ENCODE measurements around the gene TTC28.
"Not testable (repeated sequence)": the region's sequence is repeated elsewhere in the genome, so short reads cannot be mapped to it uniquely, and the experiment has no call there.

The TTC28 gene

DNA sequence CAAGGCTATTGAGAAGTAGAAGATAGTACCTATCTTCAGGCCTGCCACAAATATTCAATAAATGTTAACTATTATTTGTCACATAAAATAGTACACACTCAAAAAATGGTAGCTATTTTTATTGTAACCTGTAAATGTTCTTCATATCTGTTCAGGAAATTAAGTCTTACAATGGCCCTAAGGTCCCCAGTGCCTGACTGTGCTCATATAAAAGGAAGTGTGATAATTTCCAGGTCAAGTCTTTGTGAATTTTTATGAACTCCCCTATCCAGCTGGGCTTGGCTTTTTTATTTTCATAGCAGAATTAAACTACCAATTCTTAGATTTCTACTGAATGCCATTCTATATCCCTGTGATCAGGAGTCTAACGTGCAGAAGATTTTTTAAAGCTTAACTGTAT is 476.4 kb downstream of the TTC28 start:
- in situ Hi-C loops (cut with MboI; ENCODE audit: low pct_unique_long_range_greater_than_20kb, low sequenced_read_pairs) = no loop called here

GRCh38 chr22:28198692-28199091 is 480.9 kb downstream of the TTC28 start:
- in situ Hi-C loops (cut with MboI; ENCODE audit: low pct_unique_long_range_greater_than_20kb, low sequenced_read_pairs) = no loop called here

More for the DNA sequence above, 476.4 kb downstream of the TTC28 start:
- DNase-seq = no peak

GRCh38 chr22:28191571-28191970 is 488.1 kb downstream of the TTC28 start:
- in situ Hi-C loops (cut with MboI; ENCODE audit: low pct_unique_long_range_greater_than_20kb, low sequenced_read_pairs); DNase-seq: not testable (repeated sequence)

More at GRCh38 chr22:28198692-28199091, 480.9 kb downstream of the TTC28 start:
- no peak for DNase-seq

DNA sequence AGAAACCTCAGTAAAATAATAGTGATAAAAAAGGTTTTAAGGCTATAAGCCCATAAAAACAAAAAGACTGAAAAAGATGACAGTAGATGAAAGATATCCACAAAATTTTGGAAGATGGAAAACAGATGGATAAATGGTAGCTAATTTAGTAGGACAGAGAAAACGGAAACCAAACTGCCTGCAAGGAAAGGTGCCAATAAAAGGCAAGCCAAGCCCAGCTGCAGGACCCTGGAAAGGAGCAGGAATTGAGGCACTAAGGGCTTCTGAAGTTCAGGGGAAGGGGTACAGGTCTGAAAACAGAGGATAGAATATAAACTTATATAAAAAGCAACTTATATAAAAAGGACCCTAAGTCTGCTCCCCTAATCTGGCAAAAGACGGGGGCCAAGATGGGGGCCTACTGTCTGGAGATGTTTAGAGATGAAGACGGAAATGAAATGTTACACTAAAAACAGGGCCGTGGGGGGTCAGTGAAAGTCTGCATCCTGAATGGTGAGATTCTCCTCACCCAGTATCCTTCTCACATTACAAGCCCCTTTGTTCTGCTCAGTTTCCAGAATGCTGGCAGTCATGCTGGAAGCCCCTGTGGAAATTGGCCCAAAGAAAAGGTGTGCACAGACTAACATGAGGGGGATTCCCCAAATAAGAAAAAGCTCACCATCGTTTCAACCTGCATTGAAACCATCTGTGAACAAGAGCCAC is 491.3 kb downstream of the TTC28 start:
- in situ Hi-C loops (cut with MboI; ENCODE audit: low pct_unique_long_range_greater_than_20kb, low sequenced_read_pairs) = no loop called here
- no peak for DNase-seq

GRCh38 chr22:28187612-28188011 is 492.0 kb downstream of the TTC28 start:
- no peak for DNase-seq
- in situ Hi-C loops (cut with MboI; ENCODE audit: low pct_unique_long_range_greater_than_20kb, low sequenced_read_pairs) = no loop called here

GRCh38 chr22:28186641-28187040 is 493.0 kb downstream of the TTC28 start:
- no peak for DNase-seq
- in situ Hi-C loops (cut with MboI; ENCODE audit: low pct_unique_long_range_greater_than_20kb, low sequenced_read_pairs) = no loop called here

- DNase-seq = no peak
- in situ Hi-C loops (cut with MboI; ENCODE audit: low pct_unique_long_range_greater_than_20kb, low sequenced_read_pairs) = no loop called here
Measured at GRCh38 chr22:28185130-28185529, 494.5 kb downstream of the TTC28 start.

GRCh38 chr22:28183078-28183860 is 496.4 kb downstream of the TTC28 start:
- in situ Hi-C loops (cut with MboI; ENCODE audit: low pct_unique_long_range_greater_than_20kb, low sequenced_read_pairs) = no loop called here
- no peak for DNase-seq

- in situ Hi-C loops (cut with MboI; ENCODE audit: low pct_unique_long_range_greater_than_20kb, low sequenced_read_pairs) = no loop called here
- DNase-seq = no peak
Measured at GRCh38 chr22:28180804-28181731, 498.6 kb downstream of the TTC28 start.

- in situ Hi-C loops (cut with MboI; ENCODE audit: low pct_unique_long_range_greater_than_20kb, low sequenced_read_pairs) = no loop called here
Measured at GRCh38 chr22:28179392-28179791, 500.2 kb downstream of the TTC28 start.

GRCh38 chr22:28175730-28176492 is 503.7 kb downstream of the TTC28 start:
- DNase-seq = no peak
- in situ Hi-C loops (cut with MboI; ENCODE audit: low pct_unique_long_range_greater_than_20kb, low sequenced_read_pairs) = no loop called here

More at GRCh38 chr22:28179392-28179791, 500.2 kb downstream of the TTC28 start:
- DNase-seq = no peak

DNA sequence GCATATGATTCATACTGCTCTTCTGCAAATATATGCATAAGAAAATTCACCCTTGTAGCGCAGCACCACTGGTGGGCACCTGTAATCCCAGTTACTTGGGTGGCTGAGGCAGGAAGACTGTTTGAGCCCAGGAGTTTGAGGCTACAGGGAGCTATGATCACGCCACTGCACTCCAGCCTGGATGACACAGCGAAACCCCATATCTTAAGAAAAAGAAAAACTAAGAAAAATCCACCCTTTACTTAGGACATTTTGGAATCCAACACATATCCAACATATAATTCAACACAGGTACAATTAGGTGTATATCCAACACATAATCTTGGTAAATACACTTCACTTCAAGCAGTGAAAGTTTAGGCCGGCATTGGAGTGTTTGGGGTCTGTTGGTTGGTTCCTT is 505.1 kb downstream of the TTC28 start:
- DNase-seq = no peak
- in situ Hi-C loops (cut with MboI; ENCODE audit: low pct_unique_long_range_greater_than_20kb, low sequenced_read_pairs) = no loop called here

- in situ Hi-C loops (cut with MboI; ENCODE audit: low pct_unique_long_range_greater_than_20kb, low sequenced_read_pairs) = no loop called here
- no peak for DNase-seq
Measured at GRCh38 chr22:28172892-28173670, 506.6 kb downstream of the TTC28 start.

DNA sequence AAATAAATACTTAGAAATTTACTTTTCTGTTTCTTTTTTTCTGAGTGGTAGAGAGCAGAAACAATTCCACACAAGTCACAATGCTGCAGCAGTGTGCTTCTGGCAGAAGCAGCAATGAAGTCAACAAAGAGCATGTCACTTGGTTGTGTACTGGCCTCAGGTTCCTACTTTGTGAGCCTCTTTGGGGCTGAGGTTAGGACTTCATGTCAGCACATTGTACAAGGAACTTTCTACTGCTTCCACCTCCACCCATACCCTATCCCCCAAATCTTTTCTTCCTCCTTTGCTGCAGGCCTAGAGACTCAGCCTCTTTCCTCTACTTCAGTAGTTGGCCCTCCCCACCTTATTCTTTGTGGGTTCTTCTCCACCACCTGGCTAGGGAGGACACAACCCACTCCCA is 507.9 kb downstream of the TTC28 start:
- no peak for DNase-seq
- in situ Hi-C loops (cut with MboI; ENCODE audit: low pct_unique_long_range_greater_than_20kb, low sequenced_read_pairs) = no loop called here

- in situ Hi-C loops (cut with MboI; ENCODE audit: low pct_unique_long_range_greater_than_20kb, low sequenced_read_pairs) = no loop called here
- no peak for DNase-seq
Measured at GRCh38 chr22:28171115-28171514, 508.5 kb downstream of the TTC28 start.

GRCh38 chr22:28169314-28169713 is 510.3 kb downstream of the TTC28 start:
- DNase-seq; in situ Hi-C loops (cut with MboI; ENCODE audit: low pct_unique_long_range_greater_than_20kb, low sequenced_read_pairs): not testable (repeated sequence)

GRCh38 chr22:28155808-28156207 is 523.8 kb downstream of the TTC28 start:
- in situ Hi-C loops (cut with MboI; ENCODE audit: low pct_unique_long_range_greater_than_20kb, low sequenced_read_pairs) = no loop called here

DNA sequence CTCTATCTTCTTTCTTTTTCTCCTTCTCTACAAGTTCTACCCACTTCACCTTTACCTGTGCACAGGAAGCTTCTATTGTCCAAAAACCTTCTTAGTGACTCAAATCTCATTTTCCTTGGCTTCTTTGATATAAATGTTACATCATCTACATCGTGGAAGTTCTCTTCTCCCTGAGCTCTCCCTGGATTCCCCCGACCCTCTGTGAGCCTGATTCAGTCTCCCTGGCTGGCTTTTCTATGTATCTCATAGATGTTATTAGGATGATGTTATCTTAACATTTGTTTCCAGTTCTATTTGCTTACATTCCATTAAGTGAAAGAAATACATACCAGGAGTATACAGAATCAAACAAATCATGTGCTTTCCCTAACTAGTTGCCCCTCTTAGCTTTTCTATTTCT is 524.8 kb downstream of the TTC28 start:
- in situ Hi-C loops (cut with MboI; ENCODE audit: low pct_unique_long_range_greater_than_20kb, low sequenced_read_pairs) = no loop called here

More at GRCh38 chr22:28155808-28156207, 523.8 kb downstream of the TTC28 start:
- DNase-seq = no peak

More for the DNA sequence above, 524.8 kb downstream of the TTC28 start:
- no peak for DNase-seq

Measured in KBM-7 (cell line).